PFSK-1 (cell line): ENCODE data around the gene AMIGO2.

Experiments
- FOXP2 ChIP-seq: optimal IDR thresholded peaks from 2 replicates; pipeline ENCODE3; 2011; ENCODE audit warnings: borderline replicate concordance, control low read depth, inconsistent platforms; ENCODE audit not compliant: insufficient read depth; ENCODE audit errors: extremely low read length, extremely low read depth
- POLR2AphosphoS5 ChIP-seq: IDR thresholded peaks from 2 replicates; pipeline ENCODE4 v1.6.1; 2012; ENCODE audit warnings: low read depth, mild to moderate bottlenecking, control low read depth, low read length, moderate library complexity
- SIN3A ChIP-seq: IDR thresholded peaks from 2 replicates; pipeline ENCODE4 v1.6.1; 2012; ENCODE audit warnings: mild to moderate bottlenecking, low read length, moderate library complexity, borderline replicate concordance; ENCODE audit not compliant: insufficient read depth
- TAF1 ChIP-seq: IDR thresholded peaks from 2 replicates; pipeline ENCODE4 v1.6.1; 2012; ENCODE audit warnings: low read length, control low read depth, borderline replicate concordance; ENCODE audit not compliant: insufficient read depth
- TF ChIP-seq, protein P1 (sequence below), 2 experiments: IDR thresholded peaks; 2 replicates each; pipeline versions ENCODE4 v1.6.1 to v1.8.0; 2011 to 2012; ENCODE audit warnings: low read depth in 2 of 2, low read length in 2 of 2, control low read depth in 1 of 2, inconsistent platforms in 1 of 2, mild to moderate bottlenecking in 1 of 2, moderate library complexity in 1 of 2; ENCODE audit not compliant: insufficient read depth in 1 of 2

Gene AMIGO2

DNA sequence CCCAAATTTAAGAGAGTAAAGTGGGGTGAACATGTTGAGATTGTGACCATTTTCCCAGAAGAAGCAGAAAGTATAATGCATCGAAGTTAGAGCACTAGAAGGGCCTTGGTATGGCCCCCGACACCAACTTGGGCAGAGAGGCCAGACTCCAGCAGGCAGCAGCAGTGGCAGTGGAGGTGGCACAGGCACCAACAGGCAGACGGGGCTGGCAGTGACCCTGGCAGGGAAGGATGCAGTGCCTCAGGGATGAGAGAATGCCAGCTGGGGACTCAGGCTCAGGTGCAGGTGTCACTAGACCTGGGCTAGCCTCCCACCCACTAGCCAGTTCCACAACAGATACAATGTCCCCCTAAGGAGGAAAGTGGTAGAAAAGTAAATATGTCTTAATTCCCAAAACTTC is 27.7 kb upstream of the AMIGO2 start:
- TF ChIP-seq SIN3A (no peak), FOXP2 (no peak), TAF1 (no peak), POLR2AphosphoS5 (no peak)
- TF ChIP-seq, protein P1, sequence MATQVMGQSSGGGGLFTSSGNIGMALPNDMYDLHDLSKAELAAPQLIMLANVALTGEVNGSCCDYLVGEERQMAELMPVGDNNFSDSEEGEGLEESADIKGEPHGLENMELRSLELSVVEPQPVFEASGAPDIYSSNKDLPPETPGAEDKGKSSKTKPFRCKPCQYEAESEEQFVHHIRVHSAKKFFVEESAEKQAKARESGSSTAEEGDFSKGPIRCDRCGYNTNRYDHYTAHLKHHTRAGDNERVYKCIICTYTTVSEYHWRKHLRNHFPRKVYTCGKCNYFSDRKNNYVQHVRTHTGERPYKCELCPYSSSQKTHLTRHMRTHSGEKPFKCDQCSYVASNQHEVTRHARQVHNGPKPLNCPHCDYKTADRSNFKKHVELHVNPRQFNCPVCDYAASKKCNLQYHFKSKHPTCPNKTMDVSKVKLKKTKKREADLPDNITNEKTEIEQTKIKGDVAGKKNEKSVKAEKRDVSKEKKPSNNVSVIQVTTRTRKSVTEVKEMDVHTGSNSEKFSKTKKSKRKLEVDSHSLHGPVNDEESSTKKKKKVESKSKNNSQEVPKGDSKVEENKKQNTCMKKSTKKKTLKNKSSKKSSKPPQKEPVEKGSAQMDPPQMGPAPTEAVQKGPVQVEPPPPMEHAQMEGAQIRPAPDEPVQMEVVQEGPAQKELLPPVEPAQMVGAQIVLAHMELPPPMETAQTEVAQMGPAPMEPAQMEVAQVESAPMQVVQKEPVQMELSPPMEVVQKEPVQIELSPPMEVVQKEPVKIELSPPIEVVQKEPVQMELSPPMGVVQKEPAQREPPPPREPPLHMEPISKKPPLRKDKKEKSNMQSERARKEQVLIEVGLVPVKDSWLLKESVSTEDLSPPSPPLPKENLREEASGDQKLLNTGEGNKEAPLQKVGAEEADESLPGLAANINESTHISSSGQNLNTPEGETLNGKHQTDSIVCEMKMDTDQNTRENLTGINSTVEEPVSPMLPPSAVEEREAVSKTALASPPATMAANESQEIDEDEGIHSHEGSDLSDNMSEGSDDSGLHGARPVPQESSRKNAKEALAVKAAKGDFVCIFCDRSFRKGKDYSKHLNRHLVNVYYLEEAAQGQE (IDR thresholded peaks at IDR 0.05; ENCODE audit: insufficient read depth in 1 of 2, low read depth in 2 of 2, low read length in 2 of 2) = no peak

DNA sequence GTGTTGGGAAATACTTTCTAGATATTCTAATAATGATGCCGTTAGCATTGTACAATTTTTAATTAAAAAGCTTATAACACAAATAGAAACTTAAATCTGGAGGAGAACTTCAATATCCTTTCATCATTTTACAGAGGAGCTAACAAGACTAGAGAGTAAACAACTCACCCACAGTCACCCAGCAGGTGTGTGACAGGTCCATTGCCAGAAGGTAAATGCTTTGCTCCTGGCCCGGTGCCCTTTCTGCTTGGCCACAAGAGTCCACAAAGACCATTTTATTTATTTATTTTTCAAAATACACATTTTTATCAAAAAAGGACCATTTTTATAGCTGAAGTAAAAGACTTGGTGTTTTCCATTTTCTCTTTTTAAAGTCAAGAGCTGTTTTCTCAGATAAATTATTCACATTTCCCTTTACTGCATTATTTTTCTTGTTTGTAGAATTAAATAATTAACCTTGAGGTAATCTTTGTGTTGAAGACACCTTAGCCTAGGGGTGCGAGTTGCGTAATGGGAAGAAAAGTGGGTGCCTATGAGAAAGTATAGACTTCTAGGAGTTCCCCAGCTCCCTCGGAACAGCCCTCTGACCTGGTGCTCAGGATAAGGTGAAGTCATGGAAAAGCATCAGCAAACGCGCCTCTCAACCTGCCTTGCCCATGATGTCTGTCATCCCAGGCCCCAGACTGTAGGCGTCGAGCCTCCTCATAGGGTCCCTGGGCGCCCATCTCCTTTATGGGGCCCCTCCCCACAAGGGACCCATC is 26.3 kb upstream of the AMIGO2 start:
- no peak for TF ChIP-seq SIN3A
- no peak for TF ChIP-seq POLR2AphosphoS5
- TF ChIP-seq TAF1 = no peak
- TF ChIP-seq, protein P1 (IDR thresholded peaks at IDR 0.05; ENCODE audit: insufficient read depth in 1 of 2, low read depth in 2 of 2, low read length in 2 of 2) = no peak
- TF ChIP-seq FOXP2 = no peak

DNA sequence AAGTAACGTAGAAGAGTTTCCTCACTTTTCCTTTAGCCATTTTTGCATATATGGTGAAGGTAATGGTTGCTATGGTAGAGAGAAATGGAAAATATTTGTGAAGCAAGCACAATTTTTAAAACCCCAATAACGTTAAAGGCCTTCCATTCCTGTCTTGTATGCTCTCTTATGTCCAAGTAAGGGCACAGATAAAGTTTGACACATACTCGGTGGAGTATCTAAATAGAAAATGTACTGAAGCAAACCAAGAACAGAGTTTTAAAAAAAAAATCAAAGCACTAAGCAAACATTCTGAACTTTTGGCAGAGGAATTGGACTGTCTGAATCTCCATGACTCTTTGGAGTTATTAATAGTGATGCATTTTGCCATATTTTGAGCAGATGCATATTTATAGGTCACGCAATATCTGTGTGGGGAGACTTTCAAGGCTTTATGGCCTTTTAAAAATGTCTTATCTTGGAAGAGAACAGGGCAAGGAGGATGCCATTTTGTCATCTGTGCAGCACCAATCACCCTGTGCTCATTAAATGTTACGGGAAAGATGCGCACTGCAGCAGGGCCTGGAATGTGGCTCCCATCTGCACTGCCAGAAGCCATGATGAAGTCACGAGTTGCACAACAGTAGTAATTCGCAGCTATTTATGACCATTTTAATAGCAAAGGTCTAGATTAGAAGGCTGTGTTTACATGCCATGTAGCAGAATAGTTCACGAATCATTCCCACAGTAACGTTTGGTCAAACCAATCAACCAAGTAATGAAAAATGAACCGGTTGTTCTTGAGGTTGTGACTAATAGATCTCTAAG is 23.3 kb upstream of the AMIGO2 start:
- TF ChIP-seq FOXP2 = no peak
- TF ChIP-seq TAF1 = no peak
- TF ChIP-seq POLR2AphosphoS5 = no peak
- no peak for TF ChIP-seq SIN3A
- TF ChIP-seq, protein P1 (IDR thresholded peaks at IDR 0.05; ENCODE audit: insufficient read depth in 1 of 2, low read depth in 2 of 2, low read length in 2 of 2) = no peak

DNA sequence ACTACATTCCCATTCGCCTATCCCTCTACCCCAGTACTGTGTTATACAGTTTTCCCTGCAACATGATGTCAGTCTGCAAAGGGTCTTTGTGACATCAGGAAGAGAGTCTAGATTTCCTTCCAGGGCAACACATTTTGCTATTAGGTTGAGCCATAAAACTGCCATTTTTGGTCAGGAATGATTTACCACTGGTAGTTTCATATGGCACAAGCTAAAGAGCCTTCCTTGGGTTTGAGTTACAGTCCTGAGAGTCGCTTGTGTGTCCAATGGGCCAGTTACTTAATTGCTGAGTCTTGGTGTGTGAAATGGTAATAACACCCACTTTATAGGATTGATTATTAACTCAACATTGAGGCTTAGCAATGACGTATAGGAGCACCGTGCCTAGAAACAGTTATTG is 22.6 kb upstream of the AMIGO2 start:
- TF ChIP-seq, protein P1 (IDR thresholded peaks at IDR 0.05; ENCODE audit: insufficient read depth in 1 of 2, low read depth in 2 of 2, low read length in 2 of 2) = no peak
- TF ChIP-seq SIN3A (no peak), FOXP2 (no peak), POLR2AphosphoS5 (no peak), TAF1 (no peak)
